H9 (cell line): ENCODE results near the gene GFPT1. TPM values are rescaled to one million over a fixed set of nuclear protein-coding genes. Genes with fewer than 3 reads are reported as not detected.

Experiments used
- DNase-seq: peaks from one replicate; pipeline ENCODE4 v3.0.0-alpha.2; 2017
- H2AFZ ChIP-seq: one replicate; pipeline ENCODE4 v1.6.1; 2013; ENCODE audit warnings: mild to moderate bottlenecking, low read length, control low read depth, moderate library complexity
- H2AK5ac ChIP-seq: 2 replicates; pipeline ENCODE4 v1.6.1; 2013; ENCODE audit warnings: low read length, control low read depth, mixed read lengths; ENCODE audit not compliant: insufficient read length
- H2BK120ac ChIP-seq: one replicate; pipeline ENCODE4 v1.6.1; 2013; ENCODE audit warnings: low read depth, mild to moderate bottlenecking, low read length, control low read depth, inconsistent platforms; ENCODE audit not compliant: poor library complexity, severe bottlenecking
- H2BK12ac ChIP-seq: 2 replicates; pipeline ENCODE4 v1.6.1; 2013; ENCODE audit warnings: low read length, control low read depth, mixed read lengths, low read depth; ENCODE audit not compliant: insufficient read length
- H2BK15ac ChIP-seq: 2 replicates; pipeline ENCODE4 v1.6.1; 2013; ENCODE audit warnings: low read depth, low read length, control low read depth
- H2BK20ac ChIP-seq: one replicate; pipeline ENCODE4 v1.6.1; 2013; ENCODE audit warnings: low read depth, mild to moderate bottlenecking, low read length, control low read depth, inconsistent platforms; ENCODE audit not compliant: poor library complexity, severe bottlenecking
- H2BK5ac ChIP-seq: 2 replicates; pipeline ENCODE4 v1.6.1; 2013; ENCODE audit warnings: low read length, control low read depth, mixed read lengths; ENCODE audit not compliant: insufficient read length
- H3K14ac ChIP-seq: 2 replicates; pipeline ENCODE4 v1.6.1; 2013; ENCODE audit warnings: low read length, control low read depth; ENCODE audit not compliant: insufficient read depth
- H3K18ac ChIP-seq: 2 replicates; pipeline ENCODE4 v1.6.1; 2013; ENCODE audit warnings: low read depth, mild to moderate bottlenecking, mixed read lengths, low read length, control low read depth; ENCODE audit not compliant: insufficient read length
- H3K23ac ChIP-seq: 2 replicates; pipeline ENCODE4 v1.6.1; 2013; ENCODE audit warnings: low read length, control low read depth, mixed read lengths, low read depth; ENCODE audit not compliant: insufficient read length
- H3K23me2 ChIP-seq: 2 replicates; pipeline ENCODE4 v1.6.1; 2013; ENCODE audit warnings: low read depth, mild to moderate bottlenecking, mixed read lengths, low read length, control low read depth; ENCODE audit not compliant: insufficient read length, poor library complexity, severe bottlenecking
- H3K27ac ChIP-seq: 2 replicates; pipeline ENCODE4 v1.5.1; 2013; ENCODE audit warnings: low read length, control low read depth, mixed read lengths, low read depth; ENCODE audit not compliant: insufficient read length
- H3K27me3 ChIP-seq: 2 replicates; pipeline ENCODE4 v1.6.1; 2013; ENCODE audit warnings: low read length, control low read depth, inconsistent platforms; ENCODE audit not compliant: insufficient read depth
- H3K4ac ChIP-seq: 2 replicates; pipeline ENCODE4 v1.6.1; 2013; ENCODE audit warnings: low read depth, mild to moderate bottlenecking, control low read depth, inconsistent platforms, low read length, moderate library complexity
- H3K4me1 ChIP-seq: 2 replicates; pipeline ENCODE4 v1.6.1; 2013; ENCODE audit warnings: low read length, control low read depth, inconsistent platforms; ENCODE audit not compliant: insufficient read depth
- H3K4me2 ChIP-seq: 2 replicates; pipeline ENCODE4 v1.6.1; 2013; ENCODE audit warnings: low read length, control low read depth, mixed read lengths; ENCODE audit not compliant: insufficient read length, insufficient read depth
- H3K56ac ChIP-seq: 2 replicates; pipeline ENCODE4 v1.6.1; 2013; ENCODE audit warnings: low read depth, mild to moderate bottlenecking, mixed read lengths, low read length, control low read depth; ENCODE audit not compliant: insufficient read length
- H3K79me1 ChIP-seq: 2 replicates; pipeline ENCODE4 v1.6.1; 2013; ENCODE audit warnings: low read depth, mild to moderate bottlenecking, moderate library complexity, low read length, control low read depth, inconsistent platforms; ENCODE audit not compliant: insufficient read depth, poor library complexity, severe bottlenecking
- H3K79me2 ChIP-seq: 2 replicates; pipeline ENCODE4 v1.6.1; 2013; ENCODE audit warnings: low read length, control low read depth, inconsistent platforms; ENCODE audit not compliant: insufficient read depth
- H3K9ac ChIP-seq: 2 replicates; pipeline ENCODE4 v1.6.1; 2013; ENCODE audit warnings: low read length, control low read depth, mixed read lengths; ENCODE audit not compliant: insufficient read length; ENCODE audit errors: extremely low read depth
- H3K9me3 ChIP-seq: one replicate; pipeline ENCODE4 v1.6.1; 2013; ENCODE audit warnings: low read depth, low read length, inconsistent platforms; ENCODE audit not compliant: control insufficient read depth
- H3T11ph ChIP-seq: one replicate; pipeline ENCODE4 v1.6.1; 2013; ENCODE audit warnings: mild to moderate bottlenecking, low read length, control low read depth, inconsistent platforms
- H4K20me1 ChIP-seq: one replicate; pipeline ENCODE4 v1.6.1; 2013; ENCODE audit not compliant: control insufficient read depth, insufficient read length, insufficient read depth
- H4K5ac ChIP-seq: 2 replicates; pipeline ENCODE4 v1.6.1; 2013; ENCODE audit warnings: low read depth, mild to moderate bottlenecking, mixed read lengths, low read length, control low read depth; ENCODE audit not compliant: insufficient read length
- H4K8ac ChIP-seq: replicated peaks from 2 replicates; pipeline ENCODE4 v1.6.1; 2013; ENCODE audit warnings: low read length, control low read depth, mixed read lengths, low read depth; ENCODE audit not compliant: insufficient read length
- H4K91ac ChIP-seq: 2 replicates; pipeline ENCODE4 v1.6.1; 2013; ENCODE audit warnings: low read depth, mild to moderate bottlenecking, moderate library complexity, mixed read lengths, low read length, control low read depth; ENCODE audit not compliant: insufficient read length
- H3K27ac Mint-ChIP-seq, 3 experiments: 2 replicates in 2 of 3; 3 replicates in 1 of 3; pipeline ENCODE4 v1.8.0; 2020 to 2021; ENCODE audit warnings: mixed read lengths in 3 of 3, mild to moderate bottlenecking in 1 of 3, moderate library complexity in 1 of 3
- H3K27me3 Mint-ChIP-seq: 2 replicates; pipeline ENCODE4 v1.8.0; 2021; ENCODE audit warnings: low read depth, mild to moderate bottlenecking, moderate library complexity, mixed read lengths
- H3K36me3 Mint-ChIP-seq, 3 experiments: 2 replicates in 2 of 3; 3 replicates in 1 of 3; pipeline ENCODE4 v1.8.0; 2020 to 2021; ENCODE audit warnings: low read depth in 3 of 3, mixed read lengths in 3 of 3; ENCODE audit not compliant: insufficient read depth in 1 of 3
- H3K4me1 Mint-ChIP-seq, 2 experiments: 2 replicates each; pipeline ENCODE4 v1.8.0; 2020; ENCODE audit warnings: mixed read lengths in 2 of 2
- H3K4me3 Mint-ChIP-seq, 2 experiments: 2 replicates in 1 of 2; 3 replicates in 1 of 2; pipeline ENCODE4 v1.8.0; 2020 to 2021; ENCODE audit warnings: mild to moderate bottlenecking in 2 of 2, mixed read lengths in 2 of 2, moderate library complexity in 1 of 2
- H3K9me3 Mint-ChIP-seq, 2 experiments: 2 replicates in 1 of 2; 3 replicates in 1 of 2; pipeline ENCODE4 v1.8.0; 2020; ENCODE audit warnings: mild to moderate bottlenecking in 2 of 2, mixed read lengths in 2 of 2, moderate library complexity in 1 of 2
- WGBS: extraction: QIAGEN DNeasy Blood & Tissue Kit; methylation state at CpG from one replicate; pipeline ENCODE4 v1.1.7; 2013; ENCODE audit warnings: missing lambda C conversion rate, low lambda C conversion rate, mixed read lengths; ENCODE audit not compliant: insufficient read length; ENCODE audit errors: extremely low coverage; 5-methylcytosine and 5-hydroxymethylcytosine counted together
- total RNA-seq: library from RNA; stranded (reverse); gene quantifications from 2 replicates; pipeline ENCODE4 v1.2.1, GENCODE V29; 2021
- TF ChIP-seq, protein P1 (sequence below): fragments of 200-600 bp; sonication (generic); conservative IDR thresholded peaks from 3 replicates; pipeline ENCODE4 v1.8.0; 2021; ENCODE audit warnings: antibody characterized with exemption, mild to moderate bottlenecking

Gene GFPT1
- total RNA-seq, 1 experiment from 2014 or later: 84.4 TPM

DNA sequence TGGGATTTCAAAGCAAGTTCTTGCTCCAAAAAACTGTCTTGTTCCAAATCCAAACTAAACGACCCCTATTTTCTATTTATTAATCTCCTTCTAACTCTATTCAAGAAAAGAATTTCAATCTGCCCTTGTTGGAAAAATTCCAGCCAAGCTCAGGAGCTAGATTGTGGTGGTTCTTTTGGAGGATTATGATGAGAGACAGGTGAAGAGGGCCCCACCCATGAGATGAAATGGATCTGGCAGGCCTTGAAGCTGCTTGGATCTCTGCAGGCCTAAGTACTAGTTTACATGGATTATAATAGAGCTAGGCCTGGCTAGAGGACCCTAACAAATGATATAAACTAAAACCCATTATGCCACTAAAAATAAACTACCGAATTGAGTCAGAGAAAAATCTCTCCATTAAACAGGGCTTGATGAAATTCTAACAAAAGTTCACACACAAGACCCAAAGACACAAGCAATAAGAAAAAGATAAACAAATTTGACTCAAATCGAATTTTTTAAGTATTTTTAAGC lies 101.6 kb downstream of the GFPT1 start:
- Histone ChIP-seq H3K9me3 (no peaks in the 10 kb centered on the region), H3K4me2 (no peak overlapping the region), H3T11ph (no peak overlapping the region), H4K5ac (no peak overlapping the region), H3K79me2 (no peaks in the 10 kb centered on the region), H2AFZ (no peak overlapping the region), H3K27ac (no peak overlapping the region), H4K8ac (no peak overlapping the region), H3K18ac (no peak overlapping the region), H2AK5ac (no peak overlapping the region), H2BK5ac (no peak overlapping the region), H3K79me1 (no peaks in the 10 kb centered on the region), H4K91ac (no peak overlapping the region), H3K14ac (no peak overlapping the region), H2BK120ac (no peak overlapping the region), H3K23me2 (no peaks in the 10 kb centered on the region), H2BK15ac (no peak overlapping the region), H3K56ac (no peak overlapping the region), H3K27me3 (no peaks in the 10 kb centered on the region; the same call in 1 of the 2 replicates), H3K23ac (no peak overlapping the region), H2BK12ac (no peak overlapping the region), H3K9ac (no peak overlapping the region), H2BK20ac (no peak overlapping the region), H4K20me1 (no peaks in the 10 kb centered on the region), H3K4me1 (no peaks in the 10 kb centered on the region), H3K4ac (no peak overlapping the region)
- WGBS: 100% methylated on average over 1 of the region's 3 CpGs
- H3K27me3 Mint-ChIP-seq: peaks cover 2% of the 10 kb centered on the region
- no peak overlapping the region for H3K27ac Mint-ChIP-seq
- H3K9me3 Mint-ChIP-seq: no peaks in the 10 kb centered on the region
- no peak for DNase-seq
- H3K4me3 Mint-ChIP-seq: no peak overlapping the region
- H3K36me3 Mint-ChIP-seq: no peaks in the 10 kb centered on the region
- TF ChIP-seq, protein P1, sequence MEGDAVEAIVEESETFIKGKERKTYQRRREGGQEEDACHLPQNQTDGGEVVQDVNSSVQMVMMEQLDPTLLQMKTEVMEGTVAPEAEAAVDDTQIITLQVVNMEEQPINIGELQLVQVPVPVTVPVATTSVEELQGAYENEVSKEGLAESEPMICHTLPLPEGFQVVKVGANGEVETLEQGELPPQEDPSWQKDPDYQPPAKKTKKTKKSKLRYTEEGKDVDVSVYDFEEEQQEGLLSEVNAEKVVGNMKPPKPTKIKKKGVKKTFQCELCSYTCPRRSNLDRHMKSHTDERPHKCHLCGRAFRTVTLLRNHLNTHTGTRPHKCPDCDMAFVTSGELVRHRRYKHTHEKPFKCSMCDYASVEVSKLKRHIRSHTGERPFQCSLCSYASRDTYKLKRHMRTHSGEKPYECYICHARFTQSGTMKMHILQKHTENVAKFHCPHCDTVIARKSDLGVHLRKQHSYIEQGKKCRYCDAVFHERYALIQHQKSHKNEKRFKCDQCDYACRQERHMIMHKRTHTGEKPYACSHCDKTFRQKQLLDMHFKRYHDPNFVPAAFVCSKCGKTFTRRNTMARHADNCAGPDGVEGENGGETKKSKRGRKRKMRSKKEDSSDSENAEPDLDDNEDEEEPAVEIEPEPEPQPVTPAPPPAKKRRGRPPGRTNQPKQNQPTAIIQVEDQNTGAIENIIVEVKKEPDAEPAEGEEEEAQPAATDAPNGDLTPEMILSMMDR: no peak
- H3K4me1 Mint-ChIP-seq: peaks cover 0 to under 1% of the 10 kb centered on the region in 2 experiments; a peak in 1 of 4 replicates
